GM13977 (cell line): ENCODE measurements around the gene PARD3.

ENCODE experiments used
- DNase-seq: peaks from one replicate; pipeline ENCODE4 v3.0.0; 2012; ENCODE audit warnings: low spot score
- CTCF ChIP-seq: IDR thresholded peaks from 2 replicates; pipeline ENCODE4 v1.5.1; 2012; ENCODE audit warnings: mild to moderate bottlenecking, control low read depth; ENCODE audit not compliant: insufficient read depth; ENCODE audit errors: extremely low read depth, missing control alignments
- in situ Hi-C: fragments of 300-500 bp; cut with MboI; formaldehyde crosslinking; loops from one replicate; pipeline ENCODE4 v1.12.0; 2022; ENCODE audit warnings: low sequenced_read_pairs, low pct_unique_long_range_greater_than_20kb, mixed read lengths, inconsistent platforms; ENCODE audit not compliant: unreplicated experiment

Gene PARD3

GRCh38 chr10:34549001-34549400 lies 266.1 kb downstream of the PARD3 start:
- no peak for DNase-seq
- TF ChIP-seq CTCF: no peak
- in situ Hi-C loops: no loop called here

GRCh38 chr10:34548466-34548865 lies 266.6 kb downstream of the PARD3 start:
- in situ Hi-C loops: no loop called here
- TF ChIP-seq CTCF: no peak
- DNase-seq: no peak

- no peak for TF ChIP-seq CTCF
- no peak for DNase-seq
- in situ Hi-C loops: no loop called here
Measured at GRCh38 chr10:34547695-34548094, 267.4 kb downstream of the PARD3 start.

GRCh38 chr10:34547291-34547690 lies 267.8 kb downstream of the PARD3 start:
- no peak for DNase-seq
- in situ Hi-C loops: no loop called here
- no peak for TF ChIP-seq CTCF

GRCh38 chr10:34544400-34544799 lies 270.7 kb downstream of the PARD3 start:
- in situ Hi-C loops: no loop called here
- no peak for DNase-seq
- TF ChIP-seq CTCF: no peak

GRCh38 chr10:34543716-34544115 lies 271.4 kb downstream of the PARD3 start:
- no peak for DNase-seq
- in situ Hi-C loops: no loop called here
- TF ChIP-seq CTCF: no peak

- no peak for DNase-seq
- in situ Hi-C loops: no loop called here
- TF ChIP-seq CTCF: no peak
Measured at GRCh38 chr10:34540492-34540891, 274.6 kb downstream of the PARD3 start.
